G401 (cell line): ENCODE results near the gene GALNT15. TPM values are rescaled to one million over a fixed set of nuclear protein-coding genes. Genes with fewer than 3 reads are reported as not detected.

Experiments
- DNase-seq: peaks from one replicate; pipeline ENCODE4 v3.0.0-alpha.2; 2015; ENCODE audit warnings: low spot score
- in situ Hi-C: cut with HindIII; loops from 2 replicates; pipeline ENCODE4 v1.10.0; 2016; ENCODE audit warnings: low sequenced_read_pairs, mixed read lengths
- total RNA-seq: library from RNA; depleted of rRNA; stranded (reverse); fragments of >200 nt; shearing (Covaris generic); gene quantifications from 2 replicates; pipeline ENCODE4 v1.2.3, GENCODE V29; 2014

The GALNT15 gene
- total RNA-seq, 1 experiment from 2014 or later: not detected

DNA sequence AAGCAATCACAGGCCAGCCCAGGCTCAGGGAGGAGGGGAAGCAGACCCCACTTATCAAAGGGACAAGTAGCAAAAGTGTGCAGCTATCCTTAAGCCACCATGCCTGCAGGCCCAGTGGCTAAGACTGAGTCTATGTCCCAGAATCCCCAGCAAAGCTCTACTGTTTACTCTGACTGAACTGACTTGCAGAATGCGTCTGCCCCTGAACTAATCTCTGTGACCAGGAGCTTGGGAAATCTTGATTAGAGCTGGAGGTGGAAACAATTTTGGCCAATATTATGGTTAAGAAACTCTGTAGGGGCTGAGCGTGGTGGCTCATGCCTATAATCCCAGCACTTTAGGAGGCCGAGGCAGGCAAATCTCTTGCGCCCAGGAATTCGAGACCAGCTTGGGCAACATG lies 67.7 kb downstream of the GALNT15 start:
- in situ Hi-C loops: no loop called here
- DNase-seq: no peak

GRCh38 chr3:16243706-16244490 lies 69.4 kb downstream of the GALNT15 start:
- DNase-seq: no peak
- in situ Hi-C loops: no loop called here

- DNase-seq: no peak
- in situ Hi-C loops: no loop called here
These were observed 71.1 kb downstream of the GALNT15 start for GRCh38 chr3:16245609-16246008.

GRCh38 chr3:16247282-16248061 lies 73.0 kb downstream of the GALNT15 start:
- in situ Hi-C loops: no loop called here
- DNase-seq: peak; percentile 93

DNA sequence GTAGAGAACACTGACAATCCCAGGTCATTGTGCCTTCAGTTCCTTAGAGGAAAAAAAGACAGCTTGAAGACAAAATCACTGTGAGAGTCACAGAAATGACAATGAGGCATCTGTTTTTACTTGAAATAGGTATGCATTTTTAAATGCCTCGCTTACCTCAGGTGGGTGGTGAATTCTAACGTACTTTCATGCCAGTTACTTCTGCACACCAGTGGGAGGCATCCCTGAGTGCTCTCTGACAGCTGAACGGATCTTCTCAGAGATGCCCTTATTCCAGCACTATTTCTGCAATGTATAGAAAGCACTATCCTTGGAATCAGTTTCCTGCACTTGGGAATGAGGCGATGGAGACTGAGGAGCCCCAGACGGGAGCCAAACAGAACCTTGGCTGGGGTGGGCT lies 74.1 kb downstream of the GALNT15 start:
- in situ Hi-C loops: no loop called here

DNA sequence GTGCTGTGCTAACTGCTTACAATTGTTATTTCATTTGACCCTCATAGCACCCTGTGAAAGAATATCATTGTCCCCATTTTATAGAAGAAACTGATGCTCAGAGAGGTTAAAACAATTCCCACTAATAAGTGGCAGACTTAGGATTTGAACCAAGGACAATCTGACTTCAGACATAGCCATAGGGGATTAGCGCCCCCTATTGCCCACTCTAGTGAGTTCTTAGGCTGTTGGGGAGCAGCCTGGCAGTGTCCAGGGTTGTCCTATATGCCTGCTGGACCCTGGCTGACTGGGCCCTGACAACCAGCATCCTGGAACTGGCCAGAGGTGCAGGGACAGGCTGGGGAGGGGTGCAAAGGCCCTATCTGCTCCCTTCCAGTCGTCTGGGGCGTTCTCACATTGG lies 74.9 kb downstream of the GALNT15 start:
- in situ Hi-C loops: no loop called here
- DNase-seq: no peak

More for the DNA sequence above, 74.1 kb downstream of the GALNT15 start:
- no peak for DNase-seq

DNA sequence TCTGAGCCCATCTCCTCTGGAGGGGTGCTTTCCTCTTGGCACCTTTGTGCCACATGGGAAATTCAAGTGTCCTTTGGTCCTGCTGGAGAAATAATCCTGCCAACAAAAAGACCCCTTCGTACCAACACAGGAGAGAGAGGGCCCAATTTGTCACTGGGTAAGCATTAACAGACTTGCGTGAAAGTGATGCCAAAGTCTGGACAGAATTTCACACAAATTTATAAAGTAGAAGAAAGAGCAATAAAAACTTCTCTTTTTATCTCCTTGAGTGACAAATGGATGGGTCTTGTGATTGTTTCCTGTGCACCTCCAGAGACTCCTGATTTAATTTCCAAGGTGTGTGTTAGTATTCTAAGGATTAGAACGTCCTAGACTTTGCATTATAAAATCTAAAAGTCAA lies 75.4 kb downstream of the GALNT15 start:
- no peak for DNase-seq
- in situ Hi-C loops: no loop called here

- in situ Hi-C loops: no loop called here
- DNase-seq: no peak
These were observed 77.0 kb downstream of the GALNT15 start for GRCh38 chr3:16251316-16252085.

DNA sequence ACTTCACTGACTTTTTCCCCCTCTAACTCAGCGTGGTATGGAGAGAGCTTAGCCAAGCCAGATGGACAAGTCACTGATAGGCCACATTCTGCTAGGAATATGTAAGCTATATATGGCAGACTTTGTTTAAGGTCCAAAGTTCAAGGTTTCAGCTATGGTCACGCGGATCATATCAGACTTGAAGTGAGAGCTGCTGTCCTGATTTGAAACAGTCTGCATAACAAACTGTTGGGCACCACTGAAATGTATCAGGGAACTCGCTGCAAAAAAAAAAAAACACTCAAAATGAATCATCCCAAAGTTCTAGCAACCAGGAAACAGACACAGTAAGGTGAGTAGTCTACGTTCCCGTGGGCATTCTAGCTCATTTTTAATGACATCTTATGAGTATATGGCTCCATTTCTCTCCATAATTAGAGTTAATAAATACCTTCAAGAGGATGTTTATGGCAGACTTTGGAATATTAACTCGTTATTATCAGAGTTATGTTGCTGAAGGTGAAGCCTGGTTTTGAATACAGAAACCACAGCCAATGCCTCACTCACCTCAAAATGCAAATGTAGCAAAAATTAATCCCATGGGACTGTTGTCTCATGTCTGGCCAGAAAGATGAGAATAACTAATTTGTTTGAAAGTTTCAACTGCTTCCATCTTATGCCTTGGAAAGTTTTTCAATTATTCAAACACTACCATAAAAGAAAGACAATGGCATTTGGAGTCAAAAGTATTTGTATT lies 77.9 kb downstream of the GALNT15 start:
- in situ Hi-C loops: no loop called here
- DNase-seq: no peak

DNA sequence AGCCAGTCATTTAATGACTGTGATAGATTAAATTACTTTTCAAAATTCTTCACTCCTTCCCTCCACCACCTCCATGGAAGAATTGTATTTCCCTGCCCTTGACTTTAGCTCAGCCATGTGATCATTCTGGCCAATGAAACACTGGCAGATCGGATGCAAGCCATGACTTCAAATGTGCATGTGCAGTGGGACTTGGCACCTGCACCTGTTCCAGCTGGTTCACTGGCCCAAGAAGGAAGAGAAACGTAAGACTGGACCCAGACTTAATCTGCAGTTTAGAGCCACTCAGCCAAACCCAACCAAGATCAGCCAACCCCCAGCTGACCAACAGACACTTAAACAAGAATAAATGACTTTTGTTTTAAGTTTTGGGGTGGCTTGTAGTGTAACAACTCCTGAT lies 78.5 kb downstream of the GALNT15 start:
- in situ Hi-C loops: no loop called here

DNA sequence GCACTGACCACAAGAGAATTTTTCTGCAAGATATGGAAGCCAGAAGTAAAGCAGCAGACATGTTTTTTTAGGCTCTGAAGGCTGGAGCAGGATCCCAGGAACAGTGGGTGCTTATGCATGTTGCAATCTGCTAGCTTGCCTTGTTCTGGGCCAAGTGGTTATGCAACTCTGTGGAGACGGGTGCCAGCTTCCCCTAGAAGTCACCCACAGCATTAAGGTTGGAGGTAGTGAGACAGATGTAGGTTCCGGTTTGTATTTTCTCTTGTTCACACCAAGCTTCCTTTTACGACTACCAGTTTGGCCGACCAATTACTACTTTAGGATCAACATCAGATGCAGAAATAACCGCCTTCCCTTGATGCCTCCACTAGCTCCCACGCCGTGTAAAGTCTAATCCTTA lies 79.1 kb downstream of the GALNT15 start:
- DNase-seq: peak; percentile 22
- in situ Hi-C loops: no loop called here

More for the DNA sequence above, 78.5 kb downstream of the GALNT15 start:
- DNase-seq: no peak

DNA sequence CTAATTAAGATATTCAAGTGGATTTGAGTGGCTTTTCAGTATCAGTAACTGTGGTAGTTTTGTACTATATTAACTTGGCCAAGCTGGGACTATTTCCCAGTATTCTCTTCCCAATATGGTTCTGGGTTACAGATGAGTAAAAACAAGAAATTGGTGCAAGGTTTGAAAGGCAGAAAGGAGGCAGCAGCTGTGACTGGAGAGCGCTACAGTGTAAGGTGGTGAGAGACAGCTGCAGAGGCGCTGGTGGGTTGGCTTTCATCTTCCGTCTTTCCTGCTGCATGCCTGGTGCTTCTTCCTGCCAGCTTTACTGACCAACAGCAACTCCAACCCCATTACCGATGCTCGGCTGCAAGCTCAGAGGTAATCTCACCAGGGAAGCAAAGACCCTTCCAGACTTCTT lies 80.4 kb downstream of the GALNT15 start:
- no peak for DNase-seq
- in situ Hi-C loops: no loop called here

- no peak for DNase-seq
- in situ Hi-C loops: no loop called here
These were observed 80.8 kb downstream of the GALNT15 start for GRCh38 chr3:16255326-16255725.

- in situ Hi-C loops: no loop called here
- DNase-seq: no peak
These were observed 81.2 kb downstream of the GALNT15 start for GRCh38 chr3:16255726-16256125.

GRCh38 chr3:16257309-16257708 lies 82.8 kb downstream of the GALNT15 start:
- in situ Hi-C loops: no loop called here
- DNase-seq: no peak

DNA sequence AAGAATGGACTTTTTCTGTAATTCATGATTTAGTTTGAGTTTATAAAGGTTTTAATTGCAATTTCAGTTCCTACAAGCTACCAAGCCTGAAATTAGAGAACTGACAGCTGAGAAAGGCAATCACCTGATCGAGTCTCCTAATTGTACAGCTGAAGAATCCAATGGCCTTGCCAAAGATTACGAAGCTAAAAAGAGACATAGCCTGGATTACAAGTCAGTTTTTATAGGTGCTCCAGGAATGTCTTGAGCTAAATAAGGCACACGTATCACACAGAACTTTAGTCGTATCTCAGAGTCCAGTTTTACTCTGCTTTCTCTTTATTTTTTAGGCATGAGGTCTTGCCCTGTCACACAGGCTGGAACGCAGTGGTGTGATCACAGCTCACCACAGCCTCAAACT lies 83.7 kb downstream of the GALNT15 start:
- in situ Hi-C loops: no loop called here
- no peak for DNase-seq

GRCh38 chr3:16258866-16259265 lies 84.4 kb downstream of the GALNT15 start:
- DNase-seq: no peak
- in situ Hi-C loops: no loop called here

DNA sequence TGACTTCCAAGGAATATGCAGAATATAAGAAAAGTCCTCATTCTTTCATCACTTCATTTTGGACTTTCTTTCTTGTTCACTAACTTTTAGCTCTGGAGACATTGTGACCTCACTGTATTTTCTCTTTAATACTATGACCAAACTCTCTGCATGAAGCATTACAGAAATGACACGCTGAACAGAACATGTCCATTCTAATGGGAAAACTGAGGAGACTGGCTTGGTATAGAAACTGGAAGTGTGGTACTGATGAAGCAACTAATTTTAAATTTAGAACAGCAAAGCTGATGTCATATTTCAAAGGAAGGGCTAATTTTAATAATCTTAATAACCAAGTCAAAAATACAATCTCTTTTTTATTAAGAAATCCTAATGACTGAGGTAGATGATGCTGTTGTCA lies 85.6 kb downstream of the GALNT15 start:
- DNase-seq: no peak
- in situ Hi-C loops: no loop called here

DNA sequence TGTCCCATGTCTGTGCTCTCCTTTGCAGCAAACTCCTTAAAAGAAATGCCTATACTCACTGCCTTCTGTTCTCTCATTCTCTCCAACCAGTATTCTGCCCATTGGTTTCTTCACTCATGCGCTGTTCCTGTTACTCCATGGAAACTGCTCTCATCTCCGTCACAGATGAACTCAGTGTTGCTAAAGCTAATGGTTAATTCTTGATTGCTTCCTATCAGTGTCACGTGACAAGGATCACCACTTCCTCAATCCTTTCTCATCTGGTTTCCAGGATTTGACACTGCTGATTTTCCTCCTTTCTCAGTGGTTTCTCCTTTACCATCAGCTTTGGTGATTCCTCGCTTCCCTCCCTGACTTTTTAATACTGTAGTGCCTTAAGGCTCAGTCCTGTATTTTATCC lies 87.7 kb downstream of the GALNT15 start:
- in situ Hi-C loops: no loop called here
- DNase-seq: no peak
